UCSD-AML1 (cell line): Measurements from ENCODE around the gene DIS3.
A peak's percentile ranks its signal among the peaks of the same experiment; 100 is the strongest.
"Not testable (repeated sequence)": the region's sequence is repeated elsewhere in the genome, so short reads cannot be mapped to it uniquely, and the experiment has no call there.

Experiments
- DNase-seq: peaks from one replicate; lab custom pipeline; 2025; ENCODE audit not compliant: unreplicated experiment; lab: John Stamatoyannopoulos, UW

DIS3 gene, protein sequence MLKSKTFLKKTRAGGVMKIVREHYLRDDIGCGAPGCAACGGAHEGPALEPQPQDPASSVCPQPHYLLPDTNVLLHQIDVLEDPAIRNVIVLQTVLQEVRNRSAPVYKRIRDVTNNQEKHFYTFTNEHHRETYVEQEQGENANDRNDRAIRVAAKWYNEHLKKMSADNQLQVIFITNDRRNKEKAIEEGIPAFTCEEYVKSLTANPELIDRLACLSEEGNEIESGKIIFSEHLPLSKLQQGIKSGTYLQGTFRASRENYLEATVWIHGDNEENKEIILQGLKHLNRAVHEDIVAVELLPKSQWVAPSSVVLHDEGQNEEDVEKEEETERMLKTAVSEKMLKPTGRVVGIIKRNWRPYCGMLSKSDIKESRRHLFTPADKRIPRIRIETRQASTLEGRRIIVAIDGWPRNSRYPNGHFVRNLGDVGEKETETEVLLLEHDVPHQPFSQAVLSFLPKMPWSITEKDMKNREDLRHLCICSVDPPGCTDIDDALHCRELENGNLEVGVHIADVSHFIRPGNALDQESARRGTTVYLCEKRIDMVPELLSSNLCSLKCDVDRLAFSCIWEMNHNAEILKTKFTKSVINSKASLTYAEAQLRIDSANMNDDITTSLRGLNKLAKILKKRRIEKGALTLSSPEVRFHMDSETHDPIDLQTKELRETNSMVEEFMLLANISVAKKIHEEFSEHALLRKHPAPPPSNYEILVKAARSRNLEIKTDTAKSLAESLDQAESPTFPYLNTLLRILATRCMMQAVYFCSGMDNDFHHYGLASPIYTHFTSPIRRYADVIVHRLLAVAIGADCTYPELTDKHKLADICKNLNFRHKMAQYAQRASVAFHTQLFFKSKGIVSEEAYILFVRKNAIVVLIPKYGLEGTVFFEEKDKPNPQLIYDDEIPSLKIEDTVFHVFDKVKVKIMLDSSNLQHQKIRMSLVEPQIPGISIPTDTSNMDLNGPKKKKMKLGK

DNA sequence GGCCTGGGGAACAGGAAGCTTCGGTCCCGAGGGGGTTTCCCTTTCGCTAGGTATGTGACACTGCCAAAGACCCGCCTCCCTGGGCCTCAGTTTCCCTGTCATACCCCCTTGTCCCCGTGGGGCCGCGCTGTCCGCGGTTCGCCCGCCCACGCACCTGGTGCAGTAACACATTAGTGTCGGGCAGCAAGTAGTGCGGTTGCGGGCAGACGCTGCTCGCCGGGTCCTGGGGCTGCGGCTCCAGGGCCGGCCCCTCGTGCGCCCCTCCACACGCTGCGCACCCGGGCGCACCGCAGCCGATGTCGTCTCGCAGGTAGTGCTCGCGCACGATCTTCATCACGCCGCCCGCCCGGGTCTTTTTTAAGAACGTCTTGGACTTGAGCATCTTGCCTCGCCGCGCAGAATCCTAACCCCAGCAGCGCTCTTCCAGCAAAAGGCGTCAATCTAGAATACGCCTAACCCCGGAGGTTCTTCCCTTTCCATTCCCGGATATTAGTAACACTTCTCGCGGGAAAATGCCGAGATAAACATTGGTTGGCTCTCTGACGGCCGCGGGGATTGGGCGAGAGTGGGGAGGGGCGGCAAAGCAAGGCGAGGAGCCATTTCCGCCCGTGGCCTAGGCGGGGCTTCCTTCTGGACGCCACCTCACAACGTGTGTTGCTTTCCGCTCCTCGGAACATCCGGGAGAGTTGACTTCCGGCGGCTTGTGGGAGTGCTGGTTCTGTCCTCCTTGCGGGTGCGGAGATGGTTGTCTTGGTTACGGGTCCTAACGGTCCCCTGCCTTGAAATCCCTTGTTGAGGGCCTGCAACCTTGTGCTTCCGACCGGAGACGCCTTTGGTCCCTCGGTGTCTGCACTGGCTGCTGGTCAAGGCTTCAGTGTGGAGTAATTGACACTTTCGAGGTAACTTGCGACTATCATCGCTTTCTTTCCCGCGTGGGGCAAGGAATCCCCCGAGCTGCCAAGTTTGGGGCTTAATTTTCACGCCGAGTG lies at the start of gene DIS3, which contains the start of gene PIBF1:
TSS of gene DIS3 (minus strand) at position 450 of the 989 bp plus-strand sequence. CDS start at position 382, 68 bp downstream.
TSS of gene PIBF1 (plus strand) at position 683 of the 989 bp plus-strand sequence. CDS start 1,337 bp downstream, outside the sequence.
- DNase-seq = peak; percentile 98

- no peak for DNase-seq
Observed at GRCh38 chr13:72823724-72824123, 42.0 kb upstream of the DIS3 start.

- no peak for DNase-seq
Observed at GRCh38 chr13:72823081-72823480, 41.4 kb upstream of the DIS3 start.

GRCh38 chr13:72820898-72821279 lies 39.2 kb upstream of the DIS3 start:
- no peak for DNase-seq

- no peak for DNase-seq
Observed at GRCh38 chr13:72820156-72820897, 38.6 kb upstream of the DIS3 start.

GRCh38 chr13:72808917-72809500 lies 27.3 kb upstream of the DIS3 start:
- no peak for DNase-seq

- not testable (repeated sequence) for DNase-seq
Observed at GRCh38 chr13:72806514-72806913, 24.8 kb upstream of the DIS3 start.

DNA sequence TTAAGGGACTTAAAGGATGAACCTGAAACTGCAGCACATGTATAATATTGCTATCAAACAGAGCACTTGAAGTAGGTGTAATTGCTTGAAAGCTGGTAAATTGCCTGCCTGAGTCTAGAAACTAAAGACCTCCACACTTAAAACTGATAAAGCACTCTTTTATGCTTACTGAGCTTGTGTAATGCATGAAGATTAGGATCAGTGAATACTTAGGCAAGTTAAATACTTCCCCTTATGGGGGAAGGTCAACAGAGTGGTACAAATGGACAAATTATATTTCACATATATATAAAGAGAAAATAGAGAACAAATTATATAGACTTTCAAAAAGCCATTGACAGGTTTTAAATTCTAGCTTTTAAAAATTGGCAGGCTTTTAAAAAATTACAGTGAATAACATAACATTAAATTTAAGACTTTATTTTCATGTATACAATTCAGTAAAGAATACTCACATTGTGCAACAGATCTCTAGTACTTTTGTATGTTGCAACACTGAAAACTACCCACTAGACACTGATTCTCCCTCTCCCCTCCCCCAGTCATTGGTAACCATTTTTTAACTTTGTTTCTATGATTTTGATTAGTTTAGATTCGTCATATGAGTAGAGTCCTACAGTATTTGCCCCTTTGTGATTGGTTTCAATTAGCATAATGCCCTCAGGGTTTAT lies 24.1 kb upstream of the DIS3 start:
- DNase-seq = no peak

- DNase-seq = no peak
Observed at GRCh38 chr13:72804301-72804700, 22.6 kb upstream of the DIS3 start.

GRCh38 chr13:72798817-72799216 lies 17.1 kb upstream of the DIS3 start:
- no peak for DNase-seq

- DNase-seq = no peak
Observed at GRCh38 chr13:72792640-72793039, 10.9 kb upstream of the DIS3 start.

DNA sequence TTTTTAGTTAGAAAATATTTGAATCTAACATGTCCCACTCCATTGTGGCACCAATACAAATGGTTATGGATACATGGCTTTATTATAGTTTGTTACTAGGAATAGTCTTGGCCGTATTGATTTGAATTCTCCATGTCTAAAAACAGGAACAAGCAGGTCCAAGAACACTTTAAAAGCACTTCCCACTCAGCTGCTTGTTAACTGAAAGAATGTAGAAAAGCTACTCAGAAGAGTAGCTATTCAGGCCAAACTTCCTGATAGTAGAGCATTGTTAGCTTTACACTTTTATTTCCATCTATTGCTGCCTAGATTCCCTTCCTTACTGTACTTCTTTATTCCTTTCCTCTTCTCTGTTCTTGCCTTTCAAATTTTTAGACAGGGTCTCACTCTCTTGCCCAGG lies 7.1 kb upstream of the DIS3 start:
- no peak for DNase-seq

- DNase-seq = not testable (repeated sequence)
Observed at GRCh38 chr13:72784679-72785078, 3.0 kb upstream of the DIS3 start.

GRCh38 chr13:72782717-72783116 lies 1.0 kb upstream of the DIS3 start:
- no peak for DNase-seq

- no peak for DNase-seq
Observed at GRCh38 chr13:72774019-72774418, 7.7 kb downstream of the DIS3 start.

DNA sequence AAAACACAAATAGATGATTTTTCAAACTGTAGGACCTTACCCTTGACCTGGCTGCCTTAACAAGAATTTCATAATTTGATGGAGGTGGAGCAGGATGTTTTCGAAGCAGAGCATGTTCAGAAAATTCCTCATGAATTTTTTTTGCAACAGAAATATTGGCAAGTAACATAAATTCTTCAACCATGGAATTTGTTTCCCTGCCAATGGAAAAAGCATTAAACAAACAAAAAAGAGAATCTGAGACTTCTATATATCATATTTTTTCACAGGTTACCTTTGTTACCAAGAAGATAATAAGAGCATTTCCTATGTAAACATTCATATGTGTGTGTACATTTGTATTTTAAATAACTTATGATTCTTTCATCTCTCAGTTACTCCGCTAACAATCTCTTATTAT lies 18.3 kb downstream of the DIS3 start:
- DNase-seq = no peak

DNA sequence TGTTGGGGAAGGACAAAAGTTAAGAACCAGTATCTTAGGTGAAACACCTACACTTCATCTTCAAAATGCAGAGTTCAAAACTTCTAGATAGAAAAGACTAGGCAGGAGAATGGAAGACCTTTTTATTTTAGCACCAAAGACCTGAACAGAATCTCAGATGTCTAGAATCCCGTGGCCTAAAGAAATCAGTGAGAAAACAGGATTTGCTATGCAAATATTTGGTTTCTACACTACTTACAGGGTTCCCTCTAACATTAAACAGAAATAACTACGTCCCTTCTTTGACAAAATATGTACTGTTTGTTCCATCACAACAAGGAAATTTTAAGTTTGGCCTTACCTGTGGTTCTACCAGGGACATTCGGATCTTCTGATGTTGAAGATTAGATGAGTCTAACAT lies 21.5 kb downstream of the DIS3 start:
- DNase-seq = no peak

DNA sequence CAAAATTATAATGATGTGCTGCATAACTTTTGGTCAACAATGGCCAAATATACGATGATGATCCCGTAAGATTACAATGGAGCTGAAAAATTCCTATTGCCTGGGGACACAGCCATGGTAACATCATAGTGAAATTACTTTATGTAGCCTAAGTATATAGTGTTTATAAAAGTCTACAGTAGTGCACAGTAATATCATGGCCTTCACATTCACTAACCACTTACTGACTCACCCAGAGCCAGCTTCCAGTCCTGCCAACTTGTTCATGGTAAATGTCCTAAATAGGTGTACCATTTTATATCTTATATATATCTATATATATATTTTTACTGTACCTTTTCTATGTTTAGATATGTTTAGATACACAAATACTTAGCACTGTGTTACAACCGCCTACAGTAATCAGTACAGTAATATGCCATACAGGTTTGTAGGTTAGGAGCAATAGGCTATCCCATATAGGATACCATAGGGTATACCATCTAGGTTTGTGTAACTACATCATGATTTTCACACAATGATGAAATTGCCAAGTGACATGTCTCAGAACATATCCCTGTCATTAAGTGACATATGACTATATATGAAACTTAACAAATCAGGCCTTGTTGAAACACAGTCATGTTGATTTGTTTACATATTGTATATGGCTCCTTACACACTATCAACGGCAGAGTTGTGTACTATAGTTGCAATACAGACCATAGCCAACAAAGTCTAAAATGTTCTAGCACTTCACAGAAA lies 23.7 kb downstream of the DIS3 start:
- no peak for DNase-seq
